Measurements from ENCODE around the gene AP2B1. TPM values are rescaled to one million over a fixed set of nuclear protein-coding genes. Genes with fewer than 3 reads are reported as not detected.

AP2B1 gene
- total RNA-seq, 1 experiment from 2014 or later, result 195 TPM

GRCh38 chr17:35548208-35548810 is 38.8 kb upstream of the AP2B1 start:
- ChIA-PET CTCF (interaction anchor here (1.3 kb wide), 2 partner anchors 9 to 199 kb away, joined by 4 to 6 read pairs; no protein-coding TSS in a partner anchor), POLR2A (no interaction called here)
- ATAC-seq (no peak), DNase-seq (ENCODE audit: low spot score) (no peak)
- Mint-ChIP-seq H3K9me3 (no peaks in the 10 kb centered on the region), H3K4me3 (no peak overlapping the region), H3K27ac (no peak overlapping the region), H3K4me1 (peaks cover 11% of the 10 kb centered on the region), H3K36me3 (no peaks in the 10 kb centered on the region), H3K27me3 (ENCODE audit: low read depth) (peaks cover 36% of the 10 kb centered on the region)
- TF ChIP-seq ZSCAN18 (CRISPR knock-in tag; IDR thresholded peaks at IDR 0.05) (no peak), MYBL2 (CRISPR knock-in tag; IDR thresholded peaks at IDR 0.05) (no peak)

GRCh38 chr17:35548978-35549377 is 38.1 kb upstream of the AP2B1 start:
- POLR2A ChIA-PET, result no interaction called here
- Mint-ChIP-seq H3K27me3 (ENCODE audit: low read depth) (peaks cover 34% of the 10 kb centered on the region), H3K4me3 (no peak overlapping the region), H3K36me3 (no peaks in the 10 kb centered on the region), H3K9me3 (no peaks in the 10 kb centered on the region), H3K4me1 (peaks cover 11% of the 10 kb centered on the region), H3K27ac (no peak overlapping the region)
- no peak for TF ChIP-seq ATF6 (CRISPR knock-in tag; IDR thresholded peaks at IDR 0.05)
- TF ChIP-seq FOXP1 (CRISPR knock-in tag; IDR thresholded peaks at IDR 0.05; ENCODE audit: borderline replicate concordance), result no peak
- TF ChIP-seq ZNF281 (CRISPR knock-in tag; IDR thresholded peaks at IDR 0.05), result no peak
- TF ChIP-seq CTCF (IDR thresholded peaks at IDR 0.05), result no peak
- DNase-seq (ENCODE audit: low spot score), result no peak
- ATAC-seq, result no peak
- CTCF ChIA-PET, result interaction anchor here (1.3 to 6.3 kb wide), 2 partner anchors 10 to 198 kb away, joined by 4 to 31 read pairs; partner anchors contain the start of gene SLFN12L

- CTCF ChIA-PET, result interaction anchor here (1.2 to 6.3 kb wide), 3 partner anchors 15 to 194 kb away, joined by 3 to 31 read pairs (median 3); partner anchors contain the start of gene SLFN12L
- Mint-ChIP-seq H3K4me3 (no peak overlapping the region), H3K27ac (no peak overlapping the region)
- no peak for TF ChIP-seq ZNF532 (CRISPR knock-in tag; IDR thresholded peaks at IDR 0.05; ENCODE audit: borderline replicate concordance)
- no peak for TF ChIP-seq NR3C1 (CRISPR knock-in tag; conservative IDR thresholded peaks at IDR 0.05; ENCODE audit: low read depth)
- no peak for TF ChIP-seq NFATC4 (CRISPR knock-in tag; IDR thresholded peaks at IDR 0.05)
- TF ChIP-seq AR (CRISPR knock-in tag; IDR thresholded peaks at IDR 0.05), result no peak
- TF ChIP-seq TEAD1 (CRISPR knock-in tag; IDR thresholded peaks at IDR 0.05), result no peak
- no peak for TF ChIP-seq ZMAT4 (CRISPR knock-in tag; IDR thresholded peaks at IDR 0.05)
- TF ChIP-seq FOXP1 (CRISPR knock-in tag; IDR thresholded peaks at IDR 0.05; ENCODE audit: borderline replicate concordance), result no peak
- no peak for TF ChIP-seq EMX1 (CRISPR knock-in tag; IDR thresholded peaks at IDR 0.05)
- TF ChIP-seq ELF4 (CRISPR knock-in tag; IDR thresholded peaks at IDR 0.05; ENCODE audit: low read depth), result no peak
- TF ChIP-seq ZNF121 (CRISPR knock-in tag; IDR thresholded peaks at IDR 0.05), result no peak
These were observed 33.8 kb upstream of the AP2B1 start for GRCh38 chr17:35553310-35553709.

More at GRCh38 chr17:35553310-35553709, 33.8 kb upstream of the AP2B1 start:
- Mint-ChIP-seq H3K36me3 (no peaks in the 10 kb centered on the region), H3K27me3 (ENCODE audit: low read depth) (peaks cover 26% of the 10 kb centered on the region), H3K4me1 (peaks cover 11% of the 10 kb centered on the region), H3K9me3 (no peaks in the 10 kb centered on the region)
- DNase-seq (ENCODE audit: low spot score), result no peak
- ATAC-seq, result no peak
- POLR2A ChIA-PET, result interaction anchor here (1.0 kb wide), 1 partner anchor 26 kb away, joined by 3 read pairs; the partner anchor contains the start of gene PEX12
